ENCODE measurements around the gene SCYGR4.
"Not testable (repeated sequence)": the region's sequence is repeated elsewhere in the genome, so short reads cannot be mapped to it uniquely, and the experiment has no call there.

SCYGR4 gene

GRCh38 chr2:227661025-227661649 is 43.8 kb downstream of the SCYGR4 start:
- TF ChIP-seq, protein P1, sequence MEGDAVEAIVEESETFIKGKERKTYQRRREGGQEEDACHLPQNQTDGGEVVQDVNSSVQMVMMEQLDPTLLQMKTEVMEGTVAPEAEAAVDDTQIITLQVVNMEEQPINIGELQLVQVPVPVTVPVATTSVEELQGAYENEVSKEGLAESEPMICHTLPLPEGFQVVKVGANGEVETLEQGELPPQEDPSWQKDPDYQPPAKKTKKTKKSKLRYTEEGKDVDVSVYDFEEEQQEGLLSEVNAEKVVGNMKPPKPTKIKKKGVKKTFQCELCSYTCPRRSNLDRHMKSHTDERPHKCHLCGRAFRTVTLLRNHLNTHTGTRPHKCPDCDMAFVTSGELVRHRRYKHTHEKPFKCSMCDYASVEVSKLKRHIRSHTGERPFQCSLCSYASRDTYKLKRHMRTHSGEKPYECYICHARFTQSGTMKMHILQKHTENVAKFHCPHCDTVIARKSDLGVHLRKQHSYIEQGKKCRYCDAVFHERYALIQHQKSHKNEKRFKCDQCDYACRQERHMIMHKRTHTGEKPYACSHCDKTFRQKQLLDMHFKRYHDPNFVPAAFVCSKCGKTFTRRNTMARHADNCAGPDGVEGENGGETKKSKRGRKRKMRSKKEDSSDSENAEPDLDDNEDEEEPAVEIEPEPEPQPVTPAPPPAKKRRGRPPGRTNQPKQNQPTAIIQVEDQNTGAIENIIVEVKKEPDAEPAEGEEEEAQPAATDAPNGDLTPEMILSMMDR (IDR thresholded peaks at IDR 0.05; ENCODE audit: low read length), result no peak
- TF ChIP-seq EZH2 (IDR thresholded peaks at IDR 0.05; ENCODE audit: borderline replicate concordance, low read length), result no peak
- H3F3A ChIP-seq (ENCODE audit: insufficient read depth, low read length), result no peaks in the 10 kb centered on the region
- no peak overlapping the region for H3K9ac ChIP-seq (ENCODE audit: low read length)
- no peaks in the 10 kb centered on the region for H3K4me1 ChIP-seq (ENCODE audit: insufficient read depth, low read length, severe bottlenecking)
- H3K27ac ChIP-seq (ENCODE audit: low read depth, low read length, poor library complexity, severe bottlenecking), result no peak overlapping the region
- H3K36me3 ChIP-seq (ENCODE audit: insufficient read depth, low read length), result no peaks in the 10 kb centered on the region
- no peaks in the 10 kb centered on the region for H3K9me2 ChIP-seq (ENCODE audit: low read depth, low read length)
- no peak overlapping the region for H2AFZ ChIP-seq (ENCODE audit: low read length)
- no peaks in the 10 kb centered on the region for H3K79me2 ChIP-seq (ENCODE audit: insufficient read depth, low read length)
- no peak overlapping the region for H3K4me2 ChIP-seq (ENCODE audit: low read length)
- peaks cover 5% of the 10 kb centered on the region; the same call in 1 of the 2 replicates for H3K27me3 ChIP-seq (ENCODE audit: insufficient read depth, low read length)
- no peaks in the 10 kb centered on the region for H3K9me3 ChIP-seq (ENCODE audit: low read length)
- H4K20me1 ChIP-seq (ENCODE audit: insufficient read depth, low read length), result no peaks in the 10 kb centered on the region
- no peak overlapping the region for H3K4me3 ChIP-seq (ENCODE audit: low read depth, low read length, poor library complexity, severe bottlenecking)

DNA sequence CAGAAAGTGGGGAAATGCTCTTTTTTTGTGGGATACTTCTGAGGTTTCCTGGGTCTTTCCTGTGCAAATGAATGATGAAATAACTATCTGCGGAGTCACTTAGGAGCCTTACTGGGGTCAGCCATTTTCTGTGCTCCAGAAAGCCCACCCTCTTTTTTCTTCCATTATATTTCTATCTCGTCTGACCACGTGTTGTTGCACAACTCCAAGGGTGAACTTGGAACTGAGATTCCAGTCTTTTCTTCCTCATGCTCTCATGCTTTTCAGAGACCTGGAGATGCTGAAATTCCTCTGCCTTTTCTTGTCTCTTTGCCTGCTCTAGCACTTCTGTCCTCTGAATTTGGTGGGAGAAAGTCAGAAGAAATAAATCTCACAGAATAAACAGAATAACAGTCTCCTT is 44.5 kb downstream of the SCYGR4 start:
- no peaks in the 10 kb centered on the region for H3K9me3 ChIP-seq (ENCODE audit: low read length)
- TF ChIP-seq EZH2 (IDR thresholded peaks at IDR 0.05; ENCODE audit: borderline replicate concordance, low read length), result no peak
- TF ChIP-seq, protein P1 (IDR thresholded peaks at IDR 0.05; ENCODE audit: low read length), result no peak
- H3K27ac ChIP-seq (ENCODE audit: low read depth, low read length, poor library complexity, severe bottlenecking), result no peak overlapping the region
- H3F3A ChIP-seq (ENCODE audit: insufficient read depth, low read length), result no peaks in the 10 kb centered on the region
- H4K20me1 ChIP-seq (ENCODE audit: insufficient read depth, low read length), result no peaks in the 10 kb centered on the region
- no peak overlapping the region for H3K4me3 ChIP-seq (ENCODE audit: low read depth, low read length, poor library complexity, severe bottlenecking)
- H3K79me2 ChIP-seq (ENCODE audit: insufficient read depth, low read length), result no peaks in the 10 kb centered on the region
- no peaks in the 10 kb centered on the region for H3K4me1 ChIP-seq (ENCODE audit: insufficient read depth, low read length, severe bottlenecking)
- H2AFZ ChIP-seq (ENCODE audit: low read length), result no peak overlapping the region
- H3K4me2 ChIP-seq (ENCODE audit: low read length), result no peak overlapping the region
- H3K9ac ChIP-seq (ENCODE audit: low read length), result no peak overlapping the region
- no peaks in the 10 kb centered on the region for H3K36me3 ChIP-seq (ENCODE audit: insufficient read depth, low read length)
- H3K27me3 ChIP-seq (ENCODE audit: insufficient read depth, low read length), result peaks cover 5% of the 10 kb centered on the region; the same call in 1 of the 2 replicates
- no peaks in the 10 kb centered on the region for H3K9me2 ChIP-seq (ENCODE audit: low read depth, low read length)

- Histone ChIP-seq H3K9ac (ENCODE audit: low read length) (no peak overlapping the region), H3K4me3 (ENCODE audit: low read depth, low read length, poor library complexity, severe bottlenecking) (no peak overlapping the region), H4K20me1 (ENCODE audit: insufficient read depth, low read length) (no peaks in the 10 kb centered on the region), H3K36me3 (ENCODE audit: insufficient read depth, low read length) (no peaks in the 10 kb centered on the region), H3K27me3 (ENCODE audit: insufficient read depth, low read length) (peaks cover 5% of the 10 kb centered on the region; the same call in 1 of the 2 replicates), H3K9me3 (ENCODE audit: low read length) (no peaks in the 10 kb centered on the region), H3K9me2 (ENCODE audit: low read depth, low read length) (no peaks in the 10 kb centered on the region), H3K79me2 (ENCODE audit: insufficient read depth, low read length) (no peaks in the 10 kb centered on the region), H2AFZ (ENCODE audit: low read length) (no peak overlapping the region), H3K4me1 (ENCODE audit: insufficient read depth, low read length, severe bottlenecking) (no peaks in the 10 kb centered on the region), H3K27ac (ENCODE audit: low read depth, low read length, poor library complexity, severe bottlenecking) (no peak overlapping the region), H3F3A (ENCODE audit: insufficient read depth, low read length) (no peaks in the 10 kb centered on the region), H3K4me2 (ENCODE audit: low read length) (no peak overlapping the region)
- TF ChIP-seq EZH2 (IDR thresholded peaks at IDR 0.05; ENCODE audit: borderline replicate concordance, low read length), result no peak
- TF ChIP-seq, protein P1 (IDR thresholded peaks at IDR 0.05; ENCODE audit: low read length), result no peak
Measured at GRCh38 chr2:227665189-227665940, 48.1 kb downstream of the SCYGR4 start.

DNA sequence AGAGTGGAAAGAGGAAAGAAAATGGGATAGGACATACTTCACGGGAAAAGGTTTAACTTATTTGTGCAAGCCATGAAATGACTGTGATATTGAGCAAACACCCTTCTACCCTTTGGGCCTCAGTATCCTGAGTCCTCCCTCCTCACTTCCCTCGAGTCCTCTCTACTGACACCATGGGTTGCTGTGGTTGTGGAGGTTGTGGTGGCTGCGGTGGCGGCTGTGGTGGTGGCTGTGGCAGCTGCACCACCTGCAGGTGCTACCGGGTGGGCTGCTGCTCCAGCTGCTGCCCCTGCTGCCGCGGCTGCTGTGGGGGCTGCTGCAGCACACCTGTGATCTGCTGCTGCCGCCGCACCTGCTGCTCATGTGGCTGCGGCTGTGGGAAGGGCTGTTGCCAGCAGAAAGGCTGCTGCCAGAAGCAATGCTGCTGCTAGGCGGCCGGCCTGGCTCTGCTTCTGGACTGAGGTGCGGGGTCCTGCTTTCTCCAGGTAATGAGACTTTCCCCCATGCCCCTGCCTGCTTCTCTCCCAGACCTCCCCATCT is 49.4 kb downstream of the SCYGR4 start, which contains the start of gene SCYGR5:
TSS of gene SCYGR5 (plus strand) at position 174 of the 540 bp plus-strand sequence. CDS start at position 174, 0 bp downstream.
- not testable (repeated sequence) for H3K79me2 ChIP-seq (ENCODE audit: insufficient read depth, low read length); H4K20me1 ChIP-seq (ENCODE audit: insufficient read depth, low read length); H3K4me3 ChIP-seq (ENCODE audit: low read depth, low read length, poor library complexity, severe bottlenecking); H2AFZ ChIP-seq (ENCODE audit: low read length); H3K9me3 ChIP-seq (ENCODE audit: low read length); H3K4me1 ChIP-seq (ENCODE audit: insufficient read depth, low read length, severe bottlenecking); H3F3A ChIP-seq (ENCODE audit: insufficient read depth, low read length); H3K4me2 ChIP-seq (ENCODE audit: low read length); H3K9me2 ChIP-seq (ENCODE audit: low read depth, low read length); H3K27me3 ChIP-seq (ENCODE audit: insufficient read depth, low read length); H3K27ac ChIP-seq (ENCODE audit: low read depth, low read length, poor library complexity, severe bottlenecking); H3K9ac ChIP-seq (ENCODE audit: low read length); H3K36me3 ChIP-seq (ENCODE audit: insufficient read depth, low read length)
